ENCODE results near the gene SEMA3A. TPM values are rescaled to one million over a fixed set of nuclear protein-coding genes. Genes with fewer than 3 reads are reported as not detected.
"Not testable (repeated sequence)": the region's sequence is repeated elsewhere in the genome, so short reads cannot be mapped to it uniquely, and the experiment has no call there.

The SEMA3A gene
- total RNA-seq, 1 experiment from 2014 or later: 25.7 TPM

GRCh38 chr7:84069033-84069432 is 125.6 kb downstream of the SEMA3A start:
- DNase-seq: no peak
- no peak overlapping the region for H3K4me3 ChIP-seq (ENCODE audit: insufficient read depth, low read depth, low read length)
- H3K27me3 ChIP-seq (ENCODE audit: control insufficient read depth, insufficient read depth, low read length): no peaks in the 10 kb centered on the region
- H3K36me3 ChIP-seq (replicated peaks; ENCODE audit: control insufficient read depth, insufficient read depth, low read length): no peaks in the 10 kb centered on the region

DNA sequence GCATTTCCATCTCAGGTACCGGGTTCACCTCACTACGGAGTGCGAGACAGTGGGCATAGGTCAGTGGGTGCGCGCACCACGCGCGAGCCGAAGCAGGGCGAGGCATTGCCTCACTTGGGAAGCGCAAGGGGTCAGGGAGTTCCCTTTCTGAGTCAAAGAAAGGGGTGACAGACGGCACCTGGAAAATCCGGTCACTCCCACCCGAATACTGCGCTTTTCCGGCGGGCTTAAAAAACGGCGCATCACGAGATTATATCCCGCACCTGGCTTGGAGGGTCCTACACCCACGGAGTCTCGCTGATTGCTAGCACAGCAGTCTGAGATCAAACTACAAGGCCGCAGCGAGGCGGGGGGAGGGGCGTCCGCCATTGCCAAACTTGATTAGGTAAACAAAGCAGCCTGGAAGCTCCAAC is 132.1 kb downstream of the SEMA3A start:
- H3K27me3 ChIP-seq (ENCODE audit: control insufficient read depth, insufficient read depth, low read length); H3K36me3 ChIP-seq (replicated peaks; ENCODE audit: control insufficient read depth, insufficient read depth, low read length); DNase-seq: not testable (repeated sequence)
- peak overlapping the region; percentile 37 for H3K4me3 ChIP-seq (ENCODE audit: insufficient read depth, low read depth, low read length)

- no peak for DNase-seq
These were observed 133.8 kb downstream of the SEMA3A start for GRCh38 chr7:84060760-84061261.

DNA sequence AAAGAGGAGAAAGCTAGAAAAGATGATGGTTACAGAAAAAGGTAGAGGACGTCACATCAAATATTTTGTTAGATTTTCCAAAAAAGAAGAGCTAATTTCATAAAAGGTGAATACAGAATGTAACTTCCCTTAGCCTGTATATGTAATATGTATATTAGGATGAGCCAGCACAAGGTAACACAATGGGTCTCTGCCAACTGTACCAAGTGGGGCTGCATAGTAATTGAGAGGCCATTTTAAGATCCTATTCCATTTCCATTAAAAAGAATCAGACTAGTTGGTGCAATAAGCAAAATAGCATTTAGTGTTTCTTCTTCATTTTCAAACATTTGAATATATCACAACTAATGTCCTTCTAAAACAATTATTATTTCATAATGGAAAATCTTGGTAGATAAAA is 134.6 kb downstream of the SEMA3A start:
- no peak for DNase-seq
- H3K4me3 ChIP-seq (ENCODE audit: insufficient read depth, low read depth, low read length): no peak overlapping the region
- no peaks in the 10 kb centered on the region for H3K36me3 ChIP-seq (replicated peaks; ENCODE audit: control insufficient read depth, insufficient read depth, low read length)
- H3K27me3 ChIP-seq (ENCODE audit: control insufficient read depth, insufficient read depth, low read length): no peaks in the 10 kb centered on the region

More at GRCh38 chr7:84060760-84061261, 133.8 kb downstream of the SEMA3A start:
- Histone ChIP-seq H3K27me3 (ENCODE audit: control insufficient read depth, insufficient read depth, low read length) (no peaks in the 10 kb centered on the region), H3K4me3 (ENCODE audit: insufficient read depth, low read depth, low read length) (no peak overlapping the region), H3K36me3 (replicated peaks; ENCODE audit: control insufficient read depth, insufficient read depth, low read length) (no peaks in the 10 kb centered on the region)

DNA sequence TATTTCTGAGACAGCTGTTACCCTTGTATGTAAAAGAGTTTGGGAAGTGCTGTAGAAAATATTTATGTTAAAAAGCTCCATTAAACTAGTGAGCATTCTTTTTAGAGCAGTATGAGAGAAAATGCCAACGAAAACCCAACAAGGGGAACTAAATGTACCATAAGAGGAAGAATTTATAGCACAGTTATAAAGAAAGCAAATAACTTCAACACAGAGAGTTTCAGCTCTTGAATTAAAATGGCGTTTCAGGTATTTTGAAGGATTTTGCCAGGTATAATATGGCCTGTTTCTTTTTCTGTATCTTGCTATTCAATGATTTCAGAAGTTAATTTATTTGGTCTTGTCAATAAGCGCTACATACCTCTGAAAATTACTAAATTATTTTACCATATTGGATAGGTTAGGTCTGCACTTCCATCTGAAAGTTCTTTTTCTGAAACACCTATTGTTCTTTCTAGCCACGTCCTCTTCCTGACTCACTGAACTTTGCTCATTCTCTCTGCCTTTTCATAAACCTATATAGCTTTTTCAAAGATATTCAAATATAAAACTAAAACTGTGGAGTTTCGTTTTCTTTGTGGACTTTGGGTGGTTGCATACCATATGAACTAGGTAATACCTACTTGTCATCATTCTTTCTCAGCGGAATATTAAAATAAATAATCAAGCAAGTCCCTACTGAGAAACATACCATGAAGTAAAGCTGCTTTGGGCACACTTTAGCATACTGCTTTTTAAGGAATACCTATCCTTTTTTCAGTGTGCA is 136.1 kb downstream of the SEMA3A start:
- Histone ChIP-seq H3K36me3 (replicated peaks; ENCODE audit: control insufficient read depth, insufficient read depth, low read length) (no peaks in the 10 kb centered on the region), H3K27me3 (ENCODE audit: control insufficient read depth, insufficient read depth, low read length) (no peaks in the 10 kb centered on the region), H3K4me3 (ENCODE audit: insufficient read depth, low read depth, low read length) (no peak overlapping the region)
- no peak for DNase-seq

DNA sequence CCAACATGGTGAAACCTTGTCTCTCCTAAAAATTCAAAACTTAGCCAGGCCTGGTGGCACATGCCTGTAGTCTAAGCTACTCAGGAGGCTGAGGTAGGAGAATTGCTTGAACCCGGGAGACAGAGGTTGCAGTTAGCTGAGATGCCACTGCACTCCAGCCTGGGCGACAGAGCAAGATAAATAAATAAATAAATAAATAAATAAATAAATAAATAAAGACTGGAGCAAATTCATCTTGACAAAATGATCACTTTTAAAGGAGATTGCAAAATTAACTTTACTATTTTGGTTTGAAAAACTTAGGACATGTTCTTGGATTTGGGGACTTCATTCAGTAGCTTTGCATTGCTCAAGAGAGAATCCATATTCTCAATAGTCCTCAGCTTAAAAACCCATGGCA is 137.0 kb downstream of the SEMA3A start:
- Histone ChIP-seq H3K4me3 (ENCODE audit: insufficient read depth, low read depth, low read length) (no peak overlapping the region), H3K36me3 (replicated peaks; ENCODE audit: control insufficient read depth, insufficient read depth, low read length) (no peaks in the 10 kb centered on the region)
- no peak for DNase-seq

GRCh38 chr7:84055904-84056605 is 138.5 kb downstream of the SEMA3A start:
- Histone ChIP-seq H3K4me3 (ENCODE audit: insufficient read depth, low read depth, low read length) (no peak overlapping the region), H3K36me3 (replicated peaks; ENCODE audit: control insufficient read depth, insufficient read depth, low read length) (no peaks in the 10 kb centered on the region), H3K27me3 (ENCODE audit: control insufficient read depth, insufficient read depth, low read length) (no peaks in the 10 kb centered on the region)
- DNase-seq: no peak

More for the DNA sequence above, 137.0 kb downstream of the SEMA3A start:
- H3K27me3 ChIP-seq (ENCODE audit: control insufficient read depth, insufficient read depth, low read length): no peaks in the 10 kb centered on the region

DNA sequence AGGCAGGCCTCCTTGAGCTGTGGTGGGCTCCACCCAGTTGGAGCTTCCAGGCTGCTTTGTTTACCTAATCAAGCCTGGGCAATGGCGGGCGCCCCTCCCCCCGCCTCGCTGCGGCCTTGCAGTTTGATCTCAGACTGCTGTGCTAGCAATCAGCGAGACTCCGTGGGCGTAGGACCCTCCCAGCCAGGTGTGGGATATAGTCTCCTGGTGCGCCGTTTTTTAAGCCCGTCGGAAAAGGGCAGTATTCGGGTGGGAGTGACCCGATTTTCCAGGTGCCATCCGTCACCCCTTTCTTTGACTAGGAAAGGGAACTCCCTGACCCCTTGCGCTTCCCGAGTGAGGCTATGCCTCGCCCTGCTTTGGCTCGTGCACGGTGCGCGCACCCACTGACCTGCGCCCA is 139.4 kb downstream of the SEMA3A start:
- not testable (repeated sequence) for H3K27me3 ChIP-seq (ENCODE audit: control insufficient read depth, insufficient read depth, low read length); DNase-seq; H3K4me3 ChIP-seq (ENCODE audit: insufficient read depth, low read depth, low read length)

GRCh38 chr7:84049071-84049836 is 145.3 kb downstream of the SEMA3A start:
- Histone ChIP-seq H3K27me3 (ENCODE audit: control insufficient read depth, insufficient read depth, low read length) (no peaks in the 10 kb centered on the region), H3K36me3 (replicated peaks; ENCODE audit: control insufficient read depth, insufficient read depth, low read length) (peaks cover 3% of the 10 kb centered on the region; the same call in 1 of the 2 replicates), H3K4me3 (ENCODE audit: insufficient read depth, low read depth, low read length) (no peak overlapping the region)
- DNase-seq: no peak

More for the DNA sequence above, 139.4 kb downstream of the SEMA3A start:
- H3K36me3 ChIP-seq (replicated peaks; ENCODE audit: control insufficient read depth, insufficient read depth, low read length): not testable (repeated sequence)

DNA sequence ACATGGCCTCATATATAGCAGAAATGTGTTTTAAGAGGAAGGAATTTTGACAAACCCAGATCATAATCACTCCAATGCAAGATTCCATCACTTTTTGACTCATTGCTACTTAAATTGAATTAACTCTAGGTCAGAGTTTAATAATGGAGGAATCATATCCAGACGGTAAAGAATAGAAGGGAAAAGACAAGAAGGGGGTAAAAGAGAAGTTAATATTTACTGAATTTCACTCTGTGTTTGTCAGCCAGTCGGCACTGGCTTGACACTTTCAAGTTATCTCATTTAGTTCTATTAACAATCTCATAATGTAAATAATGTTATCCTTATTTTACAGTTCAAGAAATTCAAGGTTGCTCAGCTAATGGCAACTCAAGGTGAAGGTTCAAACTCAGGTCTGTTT is 147.5 kb downstream of the SEMA3A start:
- H3K36me3 ChIP-seq (replicated peaks; ENCODE audit: control insufficient read depth, insufficient read depth, low read length): peaks cover 3% of the 10 kb centered on the region; the same call in 1 of the 2 replicates
- H3K4me3 ChIP-seq (ENCODE audit: insufficient read depth, low read depth, low read length): no peak overlapping the region
- no peak for DNase-seq
- H3K27me3 ChIP-seq (ENCODE audit: control insufficient read depth, insufficient read depth, low read length): no peaks in the 10 kb centered on the region

DNA sequence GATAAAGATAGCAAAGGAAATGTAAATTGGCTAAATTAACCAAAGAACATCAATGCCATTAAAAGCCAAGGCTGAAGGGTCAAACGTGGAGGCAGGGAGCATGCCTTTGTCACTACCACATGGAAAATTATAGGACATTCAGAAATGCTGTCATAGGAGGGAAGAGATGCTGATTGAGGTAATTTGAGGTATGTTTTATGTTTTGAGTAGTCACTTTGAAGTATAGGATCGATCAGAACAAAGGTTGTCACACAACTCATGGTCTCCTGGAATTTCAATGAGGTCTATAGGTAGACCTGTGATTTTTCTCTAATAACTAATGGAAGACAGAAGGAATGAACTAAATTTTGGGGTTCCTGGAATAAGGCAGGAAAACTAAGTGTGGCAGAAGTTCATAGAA is 149.8 kb downstream of the SEMA3A start:
- no peak for DNase-seq
- no peak overlapping the region for H3K4me3 ChIP-seq (ENCODE audit: insufficient read depth, low read depth, low read length)
- no peaks in the 10 kb centered on the region for H3K27me3 ChIP-seq (ENCODE audit: control insufficient read depth, insufficient read depth, low read length)
- H3K36me3 ChIP-seq (replicated peaks; ENCODE audit: control insufficient read depth, insufficient read depth, low read length): peaks cover 3% of the 10 kb centered on the region; the same call in 1 of the 2 replicates

GRCh38 chr7:84043661-84044191 is 150.9 kb downstream of the SEMA3A start:
- no peak for DNase-seq
- Histone ChIP-seq H3K27me3 (ENCODE audit: control insufficient read depth, insufficient read depth, low read length) (no peaks in the 10 kb centered on the region), H3K4me3 (ENCODE audit: insufficient read depth, low read depth, low read length) (no peak overlapping the region)

DNA sequence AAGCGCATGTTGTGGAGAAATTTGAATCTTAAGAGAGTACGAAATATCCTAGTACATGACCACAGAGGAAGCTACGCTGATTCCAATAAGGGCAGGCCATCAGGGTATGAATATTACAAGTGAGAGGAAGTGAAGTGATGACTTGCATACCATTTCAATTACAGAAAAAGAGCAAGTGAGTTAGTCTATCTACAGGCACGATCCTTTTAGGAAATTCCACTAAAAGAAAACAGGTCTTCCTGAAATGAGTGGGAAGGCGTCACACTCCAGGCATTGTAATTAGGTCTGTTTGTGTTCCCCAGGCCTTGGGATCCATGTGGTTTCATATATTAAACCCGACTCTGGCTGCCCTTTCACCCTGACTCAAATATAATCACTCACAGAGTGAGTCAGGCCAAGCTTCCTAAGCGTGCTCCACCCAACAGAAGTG is 152.5 kb downstream of the SEMA3A start:
- Histone ChIP-seq H3K36me3 (replicated peaks; ENCODE audit: control insufficient read depth, insufficient read depth, low read length) (peaks cover 3% of the 10 kb centered on the region; the same call in 1 of the 2 replicates), H3K27me3 (ENCODE audit: control insufficient read depth, insufficient read depth, low read length) (no peaks in the 10 kb centered on the region), H3K4me3 (ENCODE audit: insufficient read depth, low read depth, low read length) (no peak overlapping the region)
- no peak for DNase-seq

More at GRCh38 chr7:84043661-84044191, 150.9 kb downstream of the SEMA3A start:
- peaks cover 3% of the 10 kb centered on the region; the same call in 1 of the 2 replicates for H3K36me3 ChIP-seq (replicated peaks; ENCODE audit: control insufficient read depth, insufficient read depth, low read length)

- H3K36me3 ChIP-seq (replicated peaks; ENCODE audit: control insufficient read depth, insufficient read depth, low read length): peaks cover 3% of the 10 kb centered on the region; the same call in 1 of the 2 replicates
- DNase-seq: no peak
These were observed 152.9 kb downstream of the SEMA3A start for GRCh38 chr7:84041649-84042048.

More at GRCh38 chr7:84041649-84042048, 152.9 kb downstream of the SEMA3A start:
- no peak overlapping the region for H3K4me3 ChIP-seq (ENCODE audit: insufficient read depth, low read depth, low read length)
- H3K27me3 ChIP-seq (ENCODE audit: control insufficient read depth, insufficient read depth, low read length): no peaks in the 10 kb centered on the region
